HEK293 (cell line): ENCODE measurements around the gene IMPACT.

Experiments
- CTCF ChIA-PET: fragments of 350-600 bp; formaldehyde crosslinking; extraction: SDS; loops from one replicate; lab custom pipeline; 2021; ENCODE audit warnings: antibody characterized with exemption; lab: Yijun Ruan, JAX
- POLR2A ChIA-PET: fragments of 300-600 bp; formaldehyde crosslinking; extraction: SDS; loops from one replicate; lab custom pipeline; 2020; ENCODE audit warnings: antibody characterized with exemption, inconsistent platforms; lab: Yijun Ruan, JAX
- H3K27ac ChIP-seq: fragments of 200-500 bp; sonication (Bioruptor generic); 2 replicates; pipeline ENCODE4 v1.5.1; 2014; ENCODE audit warnings: low read depth, low read length, control low read depth, inconsistent platforms; ENCODE audit errors: extremely low read depth
- H3K36me3 ChIP-seq, 2 experiments: fragments of 200-500 bp in 1 of 2; sonication (Bioruptor generic) in 1 of 2; 1 replicate in 1 of 2; 2 replicates in 1 of 2; pipeline ENCODE4 v1.5.1; 2014 to 2017; ENCODE audit warnings: inconsistent platforms in 2 of 2, low read length in 2 of 2; ENCODE audit not compliant: control insufficient read depth in 2 of 2, insufficient read depth in 1 of 2
- H3K4me1 ChIP-seq: fragments of 200-500 bp; sonication (Bioruptor generic); 2 replicates; pipeline ENCODE4 v1.5.1; 2014; ENCODE audit warnings: mild to moderate bottlenecking, low read length, inconsistent platforms; ENCODE audit not compliant: control insufficient read depth, insufficient read depth
- H3K4me3 ChIP-seq: 2 replicates; pipeline ENCODE4 v1.5.1; 2011; ENCODE audit warnings: low read depth, mild to moderate bottlenecking, control low read depth, low read length, moderate library complexity
- H3K9me3 ChIP-seq: fragments of 200-500 bp; sonication (Bioruptor generic); 2 replicates; pipeline ENCODE4 v1.5.1; 2014; ENCODE audit warnings: low read depth, low read length, inconsistent platforms; ENCODE audit not compliant: control insufficient read depth, insufficient read depth
- GFI1B ChIP-seq: fragments of 450-650 bp; formaldehyde crosslinking; IDR thresholded peaks from 2 replicates; pipeline ENCODE4 v1.5.1; 2016; ENCODE audit warnings: missing biosample characterization, missing genetic modification characterization
- KLF1 ChIP-seq: fragments of 450-650 bp; formaldehyde crosslinking; IDR thresholded peaks from 2 replicates; pipeline ENCODE4 v1.5.1; 2016; ENCODE audit warnings: missing biosample characterization, missing genetic modification characterization
- KLF8 ChIP-seq: fragments of 450-650 bp; formaldehyde crosslinking; IDR thresholded peaks from 2 replicates; pipeline ENCODE4 v1.5.1; 2016; ENCODE audit warnings: missing biosample characterization, missing genetic modification characterization
- OSR2 ChIP-seq: fragments of 450-650 bp; formaldehyde crosslinking; IDR thresholded peaks from 2 replicates; pipeline ENCODE4 v1.5.1; 2016; ENCODE audit warnings: missing biosample characterization, missing genetic modification characterization
- OVOL3 ChIP-seq: fragments of 450-650 bp; formaldehyde crosslinking; IDR thresholded peaks from 2 replicates; pipeline ENCODE4 v1.5.1; 2016; ENCODE audit warnings: missing biosample characterization, missing genetic modification characterization
- SP7 ChIP-seq: fragments of 450-650 bp; formaldehyde crosslinking; IDR thresholded peaks from 2 replicates; pipeline ENCODE4 v1.5.1; 2016; ENCODE audit warnings: missing biosample characterization, missing genetic modification characterization
- ZBTB1 ChIP-seq: fragments of 450-650 bp; formaldehyde crosslinking; IDR thresholded peaks from 2 replicates; pipeline ENCODE4 v1.5.1; 2016; ENCODE audit warnings: missing biosample characterization, missing genetic modification characterization
- ZBTB8A ChIP-seq: fragments of 450-650 bp; formaldehyde crosslinking; IDR thresholded peaks from 2 replicates; pipeline ENCODE4 v1.5.1; 2016; ENCODE audit warnings: missing biosample characterization, missing genetic modification characterization
- ZFP37 ChIP-seq: fragments of 450-650 bp; formaldehyde crosslinking; IDR thresholded peaks from 2 replicates; pipeline ENCODE4 v1.5.1; 2016; ENCODE audit warnings: missing biosample characterization, missing genetic modification characterization
- ZNF10 ChIP-seq: fragments of 450-650 bp; formaldehyde crosslinking; IDR thresholded peaks from 2 replicates; pipeline ENCODE4 v1.5.1; 2017; ENCODE audit warnings: missing biosample characterization, missing genetic modification characterization
- ZNF148 ChIP-seq: fragments of 450-650 bp; formaldehyde crosslinking; IDR thresholded peaks from 2 replicates; pipeline ENCODE4 v1.5.0; 2017; ENCODE audit warnings: missing biosample characterization, missing genetic modification characterization, borderline replicate concordance
- ZNF157 ChIP-seq: fragments of 450-650 bp; formaldehyde crosslinking; IDR thresholded peaks from 2 replicates; pipeline ENCODE4 v1.5.1; 2016; ENCODE audit warnings: missing biosample characterization, missing genetic modification characterization
- ZNF16 ChIP-seq: fragments of 450-650 bp; formaldehyde crosslinking; IDR thresholded peaks from 2 replicates; pipeline ENCODE4 v1.5.1; 2016; ENCODE audit warnings: low read depth, missing biosample characterization, missing genetic modification characterization
- ZNF169 ChIP-seq: fragments of 450-650 bp; formaldehyde crosslinking; IDR thresholded peaks from 2 replicates; pipeline ENCODE4 v1.5.1; 2016; ENCODE audit warnings: missing biosample characterization, missing genetic modification characterization
- ZNF223 ChIP-seq: fragments of 450-650 bp; formaldehyde crosslinking; IDR thresholded peaks from 2 replicates; pipeline ENCODE4 v1.5.1; 2016; ENCODE audit warnings: missing biosample characterization, missing genetic modification characterization
- ZNF362 ChIP-seq: fragments of 450-650 bp; formaldehyde crosslinking; IDR thresholded peaks from 2 replicates; pipeline ENCODE4 v1.5.1; 2016; ENCODE audit warnings: missing biosample characterization, missing genetic modification characterization
- ZNF391 ChIP-seq: fragments of 450-650 bp; formaldehyde crosslinking; IDR thresholded peaks from 2 replicates; pipeline ENCODE4 v1.5.1; 2016; ENCODE audit warnings: low read depth, missing biosample characterization, missing genetic modification characterization, borderline replicate concordance
- ZNF394 ChIP-seq: fragments of 450-650 bp; formaldehyde crosslinking; IDR thresholded peaks from 2 replicates; pipeline ENCODE4 v1.5.1; 2016; ENCODE audit warnings: missing biosample characterization, missing genetic modification characterization, mild to moderate bottlenecking, moderate library complexity, borderline replicate concordance
- ZNF555 ChIP-seq: fragments of 450-650 bp; formaldehyde crosslinking; conservative IDR thresholded peaks from 2 replicates; pipeline ENCODE4 v1.5.1; 2017; ENCODE audit warnings: missing biosample characterization, mild to moderate bottlenecking, missing genetic modification characterization, inconsistent platforms
- ZNF701 ChIP-seq: fragments of 450-650 bp; formaldehyde crosslinking; IDR thresholded peaks from 2 replicates; pipeline ENCODE4 v1.5.1; 2016; ENCODE audit warnings: missing biosample characterization, missing genetic modification characterization
- ZNF785 ChIP-seq: fragments of 450-650 bp; formaldehyde crosslinking; IDR thresholded peaks from 2 replicates; pipeline ENCODE4 v1.5.1; 2016; ENCODE audit warnings: missing biosample characterization, missing genetic modification characterization
- ZNF791 ChIP-seq: fragments of 450-650 bp; formaldehyde crosslinking; IDR thresholded peaks from 2 replicates; pipeline ENCODE4 v1.5.1; 2016; ENCODE audit warnings: missing biosample characterization, missing genetic modification characterization
- ZNF843 ChIP-seq: fragments of 450-650 bp; formaldehyde crosslinking; IDR thresholded peaks from 2 replicates; pipeline ENCODE4 v1.5.1; 2016; ENCODE audit warnings: missing biosample characterization, missing genetic modification characterization
- ZSCAN30 ChIP-seq: fragments of 450-650 bp; IDR thresholded peaks from 2 replicates; pipeline ENCODE4 v1.5.1; 2018; ENCODE audit warnings: missing biosample characterization, mild to moderate bottlenecking, missing genetic modification characterization, moderate library complexity
- TF ChIP-seq, protein P1 (sequence below): fragments of 450-650 bp; formaldehyde crosslinking; IDR thresholded peaks from 2 replicates; pipeline ENCODE4 v1.5.1; 2016; ENCODE audit warnings: missing biosample characterization, missing genetic modification characterization
- TF ChIP-seq, protein P2 (sequence below): fragments of 450-650 bp; formaldehyde crosslinking; IDR thresholded peaks from 2 replicates; pipeline ENCODE4 v1.5.1; 2016; ENCODE audit warnings: missing biosample characterization, missing genetic modification characterization

The IMPACT gene

GRCh38 chr18:24460388-24460787, 33.9 kb downstream of the IMPACT start, which contains the start of gene HRH4 (continued):
- TF ChIP-seq ZBTB1, result no peak
- no peak for TF ChIP-seq ZBTB8A (tag by site-specific recombination)
- no peak for TF ChIP-seq ZNF169 (tag by site-specific recombination)
- TF ChIP-seq KLF8 (tag by site-specific recombination), result no peak
- no peak for TF ChIP-seq SP7 (tag by site-specific recombination)
- TF ChIP-seq, protein P1, sequence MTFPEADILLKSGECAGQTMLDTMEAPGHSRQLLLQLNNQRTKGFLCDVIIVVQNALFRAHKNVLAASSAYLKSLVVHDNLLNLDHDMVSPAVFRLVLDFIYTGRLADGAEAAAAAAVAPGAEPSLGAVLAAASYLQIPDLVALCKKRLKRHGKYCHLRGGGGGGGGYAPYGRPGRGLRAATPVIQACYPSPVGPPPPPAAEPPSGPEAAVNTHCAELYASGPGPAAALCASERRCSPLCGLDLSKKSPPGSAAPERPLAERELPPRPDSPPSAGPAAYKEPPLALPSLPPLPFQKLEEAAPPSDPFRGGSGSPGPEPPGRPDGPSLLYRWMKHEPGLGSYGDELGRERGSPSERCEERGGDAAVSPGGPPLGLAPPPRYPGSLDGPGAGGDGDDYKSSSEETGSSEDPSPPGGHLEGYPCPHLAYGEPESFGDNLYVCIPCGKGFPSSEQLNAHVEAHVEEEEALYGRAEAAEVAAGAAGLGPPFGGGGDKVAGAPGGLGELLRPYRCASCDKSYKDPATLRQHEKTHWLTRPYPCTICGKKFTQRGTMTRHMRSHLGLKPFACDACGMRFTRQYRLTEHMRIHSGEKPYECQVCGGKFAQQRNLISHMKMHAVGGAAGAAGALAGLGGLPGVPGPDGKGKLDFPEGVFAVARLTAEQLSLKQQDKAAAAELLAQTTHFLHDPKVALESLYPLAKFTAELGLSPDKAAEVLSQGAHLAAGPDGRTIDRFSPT (tag by site-specific recombination), result no peak
- TF ChIP-seq, protein P2, sequence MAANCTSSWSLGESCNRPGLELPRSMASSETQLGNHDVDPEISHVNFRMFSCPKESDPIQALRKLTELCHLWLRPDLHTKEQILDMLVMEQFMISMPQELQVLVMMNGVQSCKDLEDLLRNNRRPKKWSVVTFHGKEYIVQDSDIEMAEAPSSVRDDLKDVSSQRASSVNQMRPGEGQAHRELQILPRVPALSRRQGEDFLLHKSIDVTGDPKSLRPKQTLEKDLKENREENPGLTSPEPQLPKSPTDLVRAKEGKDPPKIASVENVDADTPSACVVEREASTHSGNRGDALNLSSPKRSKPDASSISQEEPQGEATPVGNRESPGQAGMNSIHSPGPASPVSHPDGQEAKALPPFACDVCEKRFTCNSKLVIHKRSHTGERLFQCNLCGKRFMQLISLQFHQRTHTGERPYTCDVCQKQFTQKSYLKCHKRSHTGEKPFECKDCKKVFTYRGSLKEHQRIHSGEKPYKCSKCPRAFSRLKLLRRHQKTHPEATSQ (tag by site-specific recombination), result no peak

DNA sequence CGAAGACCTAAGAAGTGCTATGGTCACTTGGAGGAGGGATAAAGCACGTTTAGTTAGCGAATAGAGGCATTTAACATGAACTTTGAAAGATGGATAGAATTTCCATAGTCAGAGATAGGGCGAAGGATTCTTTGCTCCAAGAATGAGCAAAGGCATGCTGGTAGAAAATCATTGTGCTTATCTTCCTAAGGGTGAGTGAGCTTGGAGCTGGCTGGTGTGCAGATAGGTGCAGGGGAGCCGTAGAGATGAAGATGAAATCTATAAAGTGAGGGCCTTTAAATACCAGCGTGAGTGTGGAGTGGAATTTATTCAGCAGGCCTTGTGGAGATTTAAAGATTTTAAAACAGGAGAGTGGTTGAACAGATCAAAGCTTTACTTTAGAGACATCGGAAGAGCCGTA, 35.5 kb downstream of the IMPACT start:
- POLR2A ChIA-PET, result no interaction called here
- TF ChIP-seq OSR2 (tag by site-specific recombination) (no peak), ZNF148 (no peak), ZNF362 (no peak), ZNF843 (tag by site-specific recombination) (no peak), ZNF791 (no peak)
- TF ChIP-seq, all 188 proteins: peak for 0
- no peaks in the 10 kb centered on the region for H3K4me1 ChIP-seq
- no peak overlapping the region for H3K27ac ChIP-seq
- H3K9me3 ChIP-seq, result no peaks in the 10 kb centered on the region
- no peaks in the 10 kb centered on the region for H3K36me3 ChIP-seq
- H3K4me3 ChIP-seq, result no peak overlapping the region
- CTCF ChIA-PET, result interaction anchor here (1.2 kb wide), 1 partner anchor 18 kb away, joined by 3 read pairs; no protein-coding TSS in a partner anchor

GRCh38 chr18:24462838-24463775, 36.6 kb downstream of the IMPACT start:
- ChIA-PET CTCF (interaction anchor here (1.1 to 1.2 kb wide), 2 partner anchors 19 to 27 kb away, joined by 3 to 4 read pairs; no protein-coding TSS in a partner anchor), POLR2A (no interaction called here)
- H3K27ac ChIP-seq, result no peak overlapping the region
- no peaks in the 10 kb centered on the region for H3K36me3 ChIP-seq
- H3K4me3 ChIP-seq, result no peak overlapping the region
- H3K9me3 ChIP-seq, result no peaks in the 10 kb centered on the region
- H3K4me1 ChIP-seq, result no peaks in the 10 kb centered on the region
- no peak for TF ChIP-seq ZFP37 (tag by site-specific recombination)
- TF ChIP-seq KLF1 (tag by site-specific recombination), result no peak
- TF ChIP-seq ZNF394 (tag by site-specific recombination), result no peak
- TF ChIP-seq ZNF16, result no peak
- TF ChIP-seq ZNF785, result no peak
- no peak for TF ChIP-seq ZNF10
- TF ChIP-seq OVOL3 (tag by site-specific recombination), result no peak
- TF ChIP-seq ZNF391 (tag by site-specific recombination), result no peak
- no peak for TF ChIP-seq GFI1B (tag by site-specific recombination)
- TF ChIP-seq ZSCAN30 (tag by site-specific recombination), result no peak
- TF ChIP-seq ZNF555 (tag by site-specific recombination), result no peak
- no peak for TF ChIP-seq ZNF223 (tag by site-specific recombination)
- TF ChIP-seq ZNF701, result no peak
- no peak for TF ChIP-seq ZNF157 (tag by site-specific recombination)
